Heart right ventricle (tissue), 16 donors: Measurements from ENCODE around the gene ABL1. TPM values are rescaled to one million over a fixed set of nuclear protein-coding genes. Genes with fewer than 3 reads are reported as not detected.

Experiments
- ATAC-seq, 8 donors: fragments of 200-7000 bp; cut with Tn5 transposase; one replicate each; pipeline ENCODE4 v1.9.1; 2020; ENCODE audit warnings: mild to moderate bottlenecking in 8 of 8, moderate library complexity in 8 of 8, moderate number of reproducible peaks in 1 of 8
- DNase-seq, 2 donors: peaks; one replicate each; pipeline ENCODE4 v3.0.0-alpha.2; 2020
- H3K27ac ChIP-seq, 10 donors: fragments of 200-600 bp; sonication (generic) in 2 of 10; one replicate each; pipeline versions ENCODE4 v1.5.0 to v1.8.0; 2020 to 2022; ENCODE audit warnings: mild to moderate bottlenecking in 3 of 10
- H3K27me3 ChIP-seq, 7 donors: fragments of 200-600 bp; one replicate each; pipeline ENCODE4 v1.8.0; 2021 to 2022; ENCODE audit warnings: mild to moderate bottlenecking in 2 of 7
- H3K36me3 ChIP-seq, 9 donors: fragments of 200-600 bp; sonication (generic) in 1 of 9; one replicate each; pipeline versions ENCODE4 v1.5.0 to v1.8.0; 2020 to 2022; ENCODE audit warnings: mild to moderate bottlenecking in 2 of 9
- H3K4me1 ChIP-seq, 9 donors: fragments of 200-600 bp; sonication (generic) in 1 of 9; one replicate each; pipeline versions ENCODE4 v1.5.0 to v1.8.0; 2020 to 2022; ENCODE audit warnings: mild to moderate bottlenecking in 4 of 9
- H3K4me3 ChIP-seq, 10 donors: fragments of 200-600 bp; sonication (generic) in 2 of 10; one replicate each; pipeline versions ENCODE4 v1.5.0 to v1.8.0; 2020 to 2022; ENCODE audit warnings: mild to moderate bottlenecking in 7 of 10, moderate library complexity in 2 of 10
- H3K9me3 ChIP-seq, 11 donors: fragments of 200-600 bp in 10 of 11; sonication (generic) in 2 of 11; one replicate each; pipeline versions ENCODE4 v1.5.0 to v1.8.0; 2013 to 2022; ENCODE audit warnings: mild to moderate bottlenecking in 2 of 11, control low read depth in 1 of 11, moderate library complexity in 1 of 11
- WGBS, 2 donors: extraction: QIAGEN DNeasy Blood & Tissue Kit; methylation state at CpG; one replicate each; pipeline ENCODE4 v1.1.7; 2013; ENCODE audit warnings: inconsistent platforms in 1 of 2; 5-methylcytosine and 5-hydroxymethylcytosine counted together
- intact Hi-C, 10 donors: fragments of 100-400 bp; cut with DNase I; formaldehyde crosslinking; loops; one replicate each; pipeline versions ENCODE4 v1.11.1 to v1.14.2; 2022
- polyA plus RNA-seq, 2 donors: library from polyadenylated mRNA; stranded (reverse); fragments of 200-250 nt; gene quantifications; one replicate each; pipeline ENCODE4 v1.2.3, GENCODE V29; 2013
- total RNA-seq, 10 donors: library from RNA; stranded (reverse); fragmentation: NEBNext Ultra II Directional in 3 of 10; extraction: Animal tissue kit (Norgen Biotek cat#: 25700) in 3 of 10; gene quantifications; one replicate each; pipeline versions ENCODE4 v1.2.1 to v1.2.4, GENCODE V29; 2021 to 2023
- TF ChIP-seq, protein P1 (sequence below), 9 donors: fragments of 200-600 bp; sonication (generic) in 2 of 9; IDR thresholded peaks; one replicate each; pipeline versions ENCODE4 v1.5.0 to v1.8.0; 2021 to 2022; ENCODE audit warnings: antibody characterized with exemption in 9 of 9, mild to moderate bottlenecking in 5 of 9, moderate library complexity in 1 of 9
- donor health status: Arrhythmogenic right ventricular cardiomyopathy.
- donor health status: ischemic (EF 13 %, LVEDD 7.1; RV severe dilation, severe dysfunction).
- donor health status: healthy with polysubstance abuse.
- donor health status: DM: no; HTN: yes; CAD: no.
- donor health status: DM: no; HTN: no; CAD: no.
- donor health status: ischemic (EF 25% LVEDD 6.9; RV normal size, moderate dysfunction).
- donor health status: ischemic (EF 25% LVEDD 5.7; RV mildly dilated, moderate dysfunction).
- donor health status: healthy.
- donor health status: DM: yes; HTN: yes; CAD: no.
- donor health status: Ischemic cardiomyopathy.
- donor health status: ischemic (EF 35%, LVEDD 5.7; RV mildly dilated, moderate dysfunction).
- donor health status: nonischemic (EF 11% LVEDD 7.7; RV severe dilation, severe dysfunction).
- donor health status: DM: yes; HTN: yes; CAD: no.
- donor health status: PGD.
- donor health status: ischemic (EF 29% LVEDD 5.4; RV normal size, mild dysfunction).
- donor health status: nonischemic (EF 23%, LVEDD 6.1; RV moderate dilation, normal function).

ABL1 gene
- total and polyA plus RNA-seq, 12 donors = 16.2 to 48.8 (median 33.3) TPM

GRCh38 chr9:130899051-130899748 lies 64.1 kb downstream of the ABL1 start:
- Histone ChIP-seq H3K27ac (no peak overlapping the region), H3K27me3 (peaks cover 0 to 43% (median 31%) of the 10 kb centered on the region in 7 donors), H3K4me3 (no peak overlapping the region), H3K36me3 (no peaks in the 10 kb centered on the region), H3K9me3 (no peaks in the 10 kb centered on the region), H3K4me1 (peaks cover 0 to 22% (median 12%) of the 10 kb centered on the region in 9 donors)
- TF ChIP-seq, protein P1, sequence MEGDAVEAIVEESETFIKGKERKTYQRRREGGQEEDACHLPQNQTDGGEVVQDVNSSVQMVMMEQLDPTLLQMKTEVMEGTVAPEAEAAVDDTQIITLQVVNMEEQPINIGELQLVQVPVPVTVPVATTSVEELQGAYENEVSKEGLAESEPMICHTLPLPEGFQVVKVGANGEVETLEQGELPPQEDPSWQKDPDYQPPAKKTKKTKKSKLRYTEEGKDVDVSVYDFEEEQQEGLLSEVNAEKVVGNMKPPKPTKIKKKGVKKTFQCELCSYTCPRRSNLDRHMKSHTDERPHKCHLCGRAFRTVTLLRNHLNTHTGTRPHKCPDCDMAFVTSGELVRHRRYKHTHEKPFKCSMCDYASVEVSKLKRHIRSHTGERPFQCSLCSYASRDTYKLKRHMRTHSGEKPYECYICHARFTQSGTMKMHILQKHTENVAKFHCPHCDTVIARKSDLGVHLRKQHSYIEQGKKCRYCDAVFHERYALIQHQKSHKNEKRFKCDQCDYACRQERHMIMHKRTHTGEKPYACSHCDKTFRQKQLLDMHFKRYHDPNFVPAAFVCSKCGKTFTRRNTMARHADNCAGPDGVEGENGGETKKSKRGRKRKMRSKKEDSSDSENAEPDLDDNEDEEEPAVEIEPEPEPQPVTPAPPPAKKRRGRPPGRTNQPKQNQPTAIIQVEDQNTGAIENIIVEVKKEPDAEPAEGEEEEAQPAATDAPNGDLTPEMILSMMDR (IDR thresholded peaks at IDR 0.05) = no peak
- ATAC-seq (no peak), DNase-seq (no peak)
- 64 to 65% methylated on average over 25 of the region's 25 CpGs for WGBS, 2 donors
- intact Hi-C loops = no loop called here

GRCh38 chr9:130900701-130901497 lies 65.8 kb downstream of the ABL1 start:
- ATAC-seq (no peak), DNase-seq (no peak)
- Histone ChIP-seq H3K9me3 (no peaks in the 10 kb centered on the region), H3K27me3 (peaks cover 0 to 54% (median 40%) of the 10 kb centered on the region in 7 donors), H3K4me3 (no peak overlapping the region), H3K27ac (no peak overlapping the region), H3K36me3 (no peaks in the 10 kb centered on the region), H3K4me1 (peaks cover 0 to 5% (median 0%) of the 10 kb centered on the region in 9 donors)
- intact Hi-C loops = no loop called here
- TF ChIP-seq, protein P1 (IDR thresholded peaks at IDR 0.05) = no peak
- 75 to 81% methylated on average over 17 of the region's 17 CpGs for WGBS, 2 donors

DNA sequence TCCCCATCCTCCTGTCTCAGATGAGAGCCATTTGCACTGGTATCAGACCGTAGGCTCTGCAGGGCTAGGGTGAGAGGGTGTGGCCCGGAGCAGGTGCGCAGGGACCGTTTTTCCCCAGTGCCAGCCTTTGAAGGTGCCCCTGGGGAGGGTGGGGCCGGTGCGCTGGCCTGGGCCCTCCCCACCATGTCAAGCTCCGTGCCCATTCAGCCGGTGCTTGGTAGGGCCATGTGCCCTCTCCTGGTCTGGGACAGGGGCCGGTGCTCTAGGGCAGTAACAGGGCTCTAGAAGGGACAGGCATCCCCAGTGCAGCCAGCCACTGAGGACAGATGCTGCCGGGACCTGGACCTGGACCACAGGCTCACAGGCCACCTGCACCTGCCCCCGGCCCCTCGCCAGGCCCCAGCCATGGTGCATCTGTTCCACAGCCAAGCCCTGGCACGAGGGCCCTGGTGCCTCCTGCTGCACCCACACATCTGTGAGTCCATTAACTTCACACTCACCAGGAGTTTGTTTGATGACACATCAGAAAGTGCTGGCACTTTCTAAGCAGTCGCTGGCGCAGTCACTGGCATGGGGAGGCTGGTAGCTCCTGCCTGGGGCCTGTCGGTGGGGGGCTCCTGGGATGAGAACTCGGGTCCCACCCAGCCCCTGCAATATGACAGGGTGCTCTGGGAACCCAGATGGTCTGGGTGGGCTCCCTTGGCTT lies 66.6 kb downstream of the ABL1 start:
- DNase-seq = no peak
- TF ChIP-seq, protein P1 (IDR thresholded peaks at IDR 0.05) = no peak
- Histone ChIP-seq H3K27ac (no peak overlapping the region), H3K36me3 (no peaks in the 10 kb centered on the region), H3K9me3 (no peaks in the 10 kb centered on the region), H3K27me3 (peaks cover 0 to 54% (median 40%) of the 10 kb centered on the region in 7 donors), H3K4me3 (no peak overlapping the region), H3K4me1 (no peaks in the 10 kb centered on the region)
- intact Hi-C loops = no loop called here
- no peak for ATAC-seq
- 87 to 89% methylated on average over 17 of the region's 17 CpGs for WGBS, 2 donors
